H9 (cell line): ENCODE measurements around the gene CRYGA. TPM values are rescaled to one million over a fixed set of nuclear protein-coding genes. Genes with fewer than 3 reads are reported as not detected.

Source experiments
- DNase-seq: peaks from one replicate; pipeline ENCODE4 v3.0.0-alpha.2; 2017
- H2AFZ ChIP-seq: one replicate; pipeline ENCODE4 v1.6.1; 2013; ENCODE audit warnings: mild to moderate bottlenecking, low read length, control low read depth, moderate library complexity
- H2AK5ac ChIP-seq: 2 replicates; pipeline ENCODE4 v1.6.1; 2013; ENCODE audit warnings: low read length, control low read depth, mixed read lengths; ENCODE audit not compliant: insufficient read length
- H2BK120ac ChIP-seq: one replicate; pipeline ENCODE4 v1.6.1; 2013; ENCODE audit warnings: low read depth, mild to moderate bottlenecking, low read length, control low read depth, inconsistent platforms; ENCODE audit not compliant: poor library complexity, severe bottlenecking
- H2BK12ac ChIP-seq: 2 replicates; pipeline ENCODE4 v1.6.1; 2013; ENCODE audit warnings: low read length, control low read depth, mixed read lengths, low read depth; ENCODE audit not compliant: insufficient read length
- H2BK15ac ChIP-seq: 2 replicates; pipeline ENCODE4 v1.6.1; 2013; ENCODE audit warnings: low read depth, low read length, control low read depth
- H2BK20ac ChIP-seq: one replicate; pipeline ENCODE4 v1.6.1; 2013; ENCODE audit warnings: low read depth, mild to moderate bottlenecking, low read length, control low read depth, inconsistent platforms; ENCODE audit not compliant: poor library complexity, severe bottlenecking
- H2BK5ac ChIP-seq: 2 replicates; pipeline ENCODE4 v1.6.1; 2013; ENCODE audit warnings: low read length, control low read depth, mixed read lengths; ENCODE audit not compliant: insufficient read length
- H3K14ac ChIP-seq: 2 replicates; pipeline ENCODE4 v1.6.1; 2013; ENCODE audit warnings: low read length, control low read depth; ENCODE audit not compliant: insufficient read depth
- H3K18ac ChIP-seq: 2 replicates; pipeline ENCODE4 v1.6.1; 2013; ENCODE audit warnings: low read depth, mild to moderate bottlenecking, mixed read lengths, low read length, control low read depth; ENCODE audit not compliant: insufficient read length
- H3K23ac ChIP-seq: 2 replicates; pipeline ENCODE4 v1.6.1; 2013; ENCODE audit warnings: low read length, control low read depth, mixed read lengths, low read depth; ENCODE audit not compliant: insufficient read length
- H3K23me2 ChIP-seq: 2 replicates; pipeline ENCODE4 v1.6.1; 2013; ENCODE audit warnings: low read depth, mild to moderate bottlenecking, mixed read lengths, low read length, control low read depth; ENCODE audit not compliant: insufficient read length, poor library complexity, severe bottlenecking
- H3K27ac ChIP-seq: 2 replicates; pipeline ENCODE4 v1.5.1; 2013; ENCODE audit warnings: low read length, control low read depth, mixed read lengths, low read depth; ENCODE audit not compliant: insufficient read length
- H3K27me3 ChIP-seq: 2 replicates; pipeline ENCODE4 v1.6.1; 2013; ENCODE audit warnings: low read length, control low read depth, inconsistent platforms; ENCODE audit not compliant: insufficient read depth
- H3K4ac ChIP-seq: 2 replicates; pipeline ENCODE4 v1.6.1; 2013; ENCODE audit warnings: low read depth, mild to moderate bottlenecking, control low read depth, inconsistent platforms, low read length, moderate library complexity
- H3K4me1 ChIP-seq: 2 replicates; pipeline ENCODE4 v1.6.1; 2013; ENCODE audit warnings: low read length, control low read depth, inconsistent platforms; ENCODE audit not compliant: insufficient read depth
- H3K4me2 ChIP-seq: 2 replicates; pipeline ENCODE4 v1.6.1; 2013; ENCODE audit warnings: low read length, control low read depth, mixed read lengths; ENCODE audit not compliant: insufficient read length, insufficient read depth
- H3K56ac ChIP-seq: 2 replicates; pipeline ENCODE4 v1.6.1; 2013; ENCODE audit warnings: low read depth, mild to moderate bottlenecking, mixed read lengths, low read length, control low read depth; ENCODE audit not compliant: insufficient read length
- H3K79me1 ChIP-seq: 2 replicates; pipeline ENCODE4 v1.6.1; 2013; ENCODE audit warnings: low read depth, mild to moderate bottlenecking, moderate library complexity, low read length, control low read depth, inconsistent platforms; ENCODE audit not compliant: insufficient read depth, poor library complexity, severe bottlenecking
- H3K79me2 ChIP-seq: 2 replicates; pipeline ENCODE4 v1.6.1; 2013; ENCODE audit warnings: low read length, control low read depth, inconsistent platforms; ENCODE audit not compliant: insufficient read depth
- H3K9ac ChIP-seq: 2 replicates; pipeline ENCODE4 v1.6.1; 2013; ENCODE audit warnings: low read length, control low read depth, mixed read lengths; ENCODE audit not compliant: insufficient read length; ENCODE audit errors: extremely low read depth
- H3K9me3 ChIP-seq: one replicate; pipeline ENCODE4 v1.6.1; 2013; ENCODE audit warnings: low read depth, low read length, inconsistent platforms; ENCODE audit not compliant: control insufficient read depth
- H3T11ph ChIP-seq: one replicate; pipeline ENCODE4 v1.6.1; 2013; ENCODE audit warnings: mild to moderate bottlenecking, low read length, control low read depth, inconsistent platforms
- H4K20me1 ChIP-seq: one replicate; pipeline ENCODE4 v1.6.1; 2013; ENCODE audit not compliant: control insufficient read depth, insufficient read length, insufficient read depth
- H4K5ac ChIP-seq: 2 replicates; pipeline ENCODE4 v1.6.1; 2013; ENCODE audit warnings: low read depth, mild to moderate bottlenecking, mixed read lengths, low read length, control low read depth; ENCODE audit not compliant: insufficient read length
- H4K8ac ChIP-seq: replicated peaks from 2 replicates; pipeline ENCODE4 v1.6.1; 2013; ENCODE audit warnings: low read length, control low read depth, mixed read lengths, low read depth; ENCODE audit not compliant: insufficient read length
- H4K91ac ChIP-seq: 2 replicates; pipeline ENCODE4 v1.6.1; 2013; ENCODE audit warnings: low read depth, mild to moderate bottlenecking, moderate library complexity, mixed read lengths, low read length, control low read depth; ENCODE audit not compliant: insufficient read length
- H3K27ac Mint-ChIP-seq, 3 experiments: 2 replicates in 2 of 3; 3 replicates in 1 of 3; pipeline ENCODE4 v1.8.0; 2020 to 2021; ENCODE audit warnings: mixed read lengths in 3 of 3, mild to moderate bottlenecking in 1 of 3, moderate library complexity in 1 of 3
- H3K27me3 Mint-ChIP-seq: 2 replicates; pipeline ENCODE4 v1.8.0; 2021; ENCODE audit warnings: low read depth, mild to moderate bottlenecking, moderate library complexity, mixed read lengths
- H3K36me3 Mint-ChIP-seq, 3 experiments: 2 replicates in 2 of 3; 3 replicates in 1 of 3; pipeline ENCODE4 v1.8.0; 2020 to 2021; ENCODE audit warnings: low read depth in 3 of 3, mixed read lengths in 3 of 3; ENCODE audit not compliant: insufficient read depth in 1 of 3
- H3K4me1 Mint-ChIP-seq, 2 experiments: 2 replicates each; pipeline ENCODE4 v1.8.0; 2020; ENCODE audit warnings: mixed read lengths in 2 of 2
- H3K4me3 Mint-ChIP-seq, 2 experiments: 2 replicates in 1 of 2; 3 replicates in 1 of 2; pipeline ENCODE4 v1.8.0; 2020 to 2021; ENCODE audit warnings: mild to moderate bottlenecking in 2 of 2, mixed read lengths in 2 of 2, moderate library complexity in 1 of 2
- H3K9me3 Mint-ChIP-seq, 2 experiments: 2 replicates in 1 of 2; 3 replicates in 1 of 2; pipeline ENCODE4 v1.8.0; 2020; ENCODE audit warnings: mild to moderate bottlenecking in 2 of 2, mixed read lengths in 2 of 2, moderate library complexity in 1 of 2
- CTCF ChIP-seq: fragments of 200-600 bp; sonication (generic); conservative IDR thresholded peaks from 3 replicates; pipeline ENCODE4 v1.8.0; 2021; ENCODE audit warnings: antibody characterized with exemption, mild to moderate bottlenecking
- WGBS: extraction: QIAGEN DNeasy Blood & Tissue Kit; methylation state at CpG from one replicate; pipeline ENCODE4 v1.1.7; 2013; ENCODE audit warnings: missing lambda C conversion rate, low lambda C conversion rate, mixed read lengths; ENCODE audit not compliant: insufficient read length; ENCODE audit errors: extremely low coverage; 5-methylcytosine and 5-hydroxymethylcytosine counted together
- total RNA-seq: library from RNA; stranded (reverse); gene quantifications from 2 replicates; pipeline ENCODE4 v1.2.1, GENCODE V29; 2021

Gene CRYGA
- total RNA-seq, 1 experiment from 2014 or later, result not detected

DNA sequence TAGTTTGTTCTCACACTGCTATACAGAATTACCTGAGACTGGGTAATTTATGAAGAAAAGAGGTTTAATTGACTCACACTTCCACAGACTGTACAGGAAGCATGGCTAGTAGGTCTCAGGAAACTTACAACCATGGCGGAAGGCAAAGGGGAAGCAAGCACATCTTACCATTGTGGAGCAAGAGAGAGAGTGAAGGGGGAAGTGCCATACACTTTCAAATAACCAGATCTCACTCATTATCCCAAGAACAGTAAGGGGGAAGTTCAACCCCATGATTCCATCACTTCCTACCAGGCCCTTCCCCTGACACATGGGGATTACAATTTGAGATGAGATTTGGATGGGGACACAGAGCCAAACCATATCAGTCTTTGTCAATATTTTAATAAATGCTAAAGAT is 12.4 kb downstream of the CRYGA start:
- Mint-ChIP-seq H3K27ac (no peak overlapping the region; a peak in 1 of 7 replicates), H3K4me3 (no peak overlapping the region), H3K36me3 (peaks cover 2 to 14% (median 2%) of the 10 kb centered on the region in 3 experiments; a peak in 4 of 7 replicates), H3K9me3 (peaks cover 11 to 18% of the 10 kb centered on the region in 2 experiments; a peak in 4 of 5 replicates), H3K4me1 (peaks cover 13 to 15% of the 10 kb centered on the region in 2 experiments), H3K27me3 (no peaks in the 10 kb centered on the region)
- H3K23ac ChIP-seq, result no peak overlapping the region
- TF ChIP-seq CTCF, result no peak
- no peak for DNase-seq
- no peaks in the 10 kb centered on the region for H3K23me2 ChIP-seq
- no peak overlapping the region for H2AK5ac ChIP-seq
- H3K4me2 ChIP-seq, result no peak overlapping the region
- WGBS, result no CpG with 5 or more reads among the region's 1 CpG
- no peaks in the 10 kb centered on the region for H4K20me1 ChIP-seq
- H2BK12ac ChIP-seq, result no peak overlapping the region
- no peak overlapping the region for H2BK15ac ChIP-seq
- no peaks in the 10 kb centered on the region for H3K9me3 ChIP-seq
- H4K91ac ChIP-seq, result no peak overlapping the region
- H2BK5ac ChIP-seq, result no peak overlapping the region
- no peak overlapping the region for H3K9ac ChIP-seq
- H3K79me1 ChIP-seq, result no peaks in the 10 kb centered on the region
- no peaks in the 10 kb centered on the region for H3K79me2 ChIP-seq
- H2AFZ ChIP-seq, result no peak overlapping the region
- no peaks in the 10 kb centered on the region for H3K4me1 ChIP-seq
- no peak overlapping the region for H3K4ac ChIP-seq
- H3K27me3 ChIP-seq, result no peaks in the 10 kb centered on the region
- H3K14ac ChIP-seq, result no peak overlapping the region
- no peak overlapping the region for H3K27ac ChIP-seq
- H4K5ac ChIP-seq, result no peak overlapping the region
- H4K8ac ChIP-seq, result no peak overlapping the region
- no peak overlapping the region for H2BK20ac ChIP-seq
- H2BK120ac ChIP-seq, result no peak overlapping the region
- no peak overlapping the region for H3T11ph ChIP-seq
- H3K56ac ChIP-seq, result no peak overlapping the region
- H3K18ac ChIP-seq, result no peak overlapping the region
